Measurements from ENCODE around the gene CCDC158. TPM values are rescaled to one million over a fixed set of nuclear protein-coding genes. Genes with fewer than 3 reads are reported as not detected.

Gene CCDC158
- total RNA-seq, 1 experiment from 2014 or later, result not detected

- peaks cover 4% of the 10 kb centered on the region; the same call in 1 of the 2 replicates for H3K4me1 ChIP-seq
- H3K27me3 ChIP-seq, result no peaks in the 10 kb centered on the region
- no peaks in the 10 kb centered on the region for H3K36me3 ChIP-seq
- no peak overlapping the region for H3K27ac ChIP-seq
- H3K4me3 ChIP-seq, result no peak overlapping the region
- DNase-seq, result no peak
- peaks cover 6% of the 10 kb centered on the region; the same call in 1 of the 2 replicates for H3K9me3 ChIP-seq (replicated peaks)
These were observed 14.9 kb downstream of the CCDC158 start for GRCh38 chr4:76406081-76406480.

GRCh38 chr4:76401654-76402053, 19.3 kb downstream of the CCDC158 start:
- Histone ChIP-seq H3K9me3 (replicated peaks) (no peaks in the 10 kb centered on the region), H3K27me3 (no peaks in the 10 kb centered on the region), H3K27ac (no peak overlapping the region), H3K4me3 (no peak overlapping the region), H3K4me1 (no peaks in the 10 kb centered on the region), H3K36me3 (no peaks in the 10 kb centered on the region)
- DNase-seq, result no peak

- DNase-seq, result peak in 1 of 2 experiments; percentile 9
- no peaks in the 10 kb centered on the region for H3K36me3 ChIP-seq
- H3K4me3 ChIP-seq, result no peak overlapping the region
- peaks cover 3% of the 10 kb centered on the region; the same call in 1 of the 2 replicates for H3K27me3 ChIP-seq
- H3K9me3 ChIP-seq (replicated peaks), result no peaks in the 10 kb centered on the region; the same call in 1 of the 2 replicates
- no peaks in the 10 kb centered on the region for H3K4me1 ChIP-seq
- H3K27ac ChIP-seq, result no peak overlapping the region
These were observed 32.6 kb downstream of the CCDC158 start for GRCh38 chr4:76388160-76388908.

- no peak for DNase-seq
- H3K27ac ChIP-seq, result no peak overlapping the region
- H3K4me3 ChIP-seq, result no peak overlapping the region
- H3K4me1 ChIP-seq, result no peaks in the 10 kb centered on the region
- H3K27me3 ChIP-seq, result peaks cover 3% of the 10 kb centered on the region; the same call in 1 of the 2 replicates
- no peaks in the 10 kb centered on the region for H3K36me3 ChIP-seq
- no peaks in the 10 kb centered on the region; the same call in 1 of the 2 replicates for H3K9me3 ChIP-seq (replicated peaks)
These were observed 34.2 kb downstream of the CCDC158 start for GRCh38 chr4:76386566-76387305.

GRCh38 chr4:76385974-76386373, 35.0 kb downstream of the CCDC158 start:
- H3K4me3 ChIP-seq, result no peak overlapping the region
- no peak for DNase-seq
- no peaks in the 10 kb centered on the region; the same call in 1 of the 2 replicates for H3K9me3 ChIP-seq (replicated peaks)
- H3K27ac ChIP-seq, result no peak overlapping the region
- H3K27me3 ChIP-seq, result peaks cover 3% of the 10 kb centered on the region; the same call in 1 of the 2 replicates
- no peaks in the 10 kb centered on the region for H3K36me3 ChIP-seq
- no peaks in the 10 kb centered on the region for H3K4me1 ChIP-seq

GRCh38 chr4:76384052-76384451, 36.9 kb downstream of the CCDC158 start:
- H3K27ac ChIP-seq, result no peak overlapping the region
- peaks cover 3% of the 10 kb centered on the region; the same call in 1 of the 2 replicates for H3K27me3 ChIP-seq
- H3K36me3 ChIP-seq, result no peaks in the 10 kb centered on the region
- DNase-seq, result no peak
- no peaks in the 10 kb centered on the region for H3K4me1 ChIP-seq
- H3K9me3 ChIP-seq (replicated peaks), result no peaks in the 10 kb centered on the region
- no peak overlapping the region for H3K4me3 ChIP-seq

GRCh38 chr4:76383001-76383400, 37.9 kb downstream of the CCDC158 start:
- no peak for DNase-seq
- Histone ChIP-seq H3K36me3 (no peaks in the 10 kb centered on the region), H3K27me3 (peaks cover 3% of the 10 kb centered on the region; the same call in 1 of the 2 replicates)

GRCh38 chr4:76381986-76382385, 39.0 kb downstream of the CCDC158 start:
- H3K27ac ChIP-seq, result no peak overlapping the region
- no peak for DNase-seq
- H3K36me3 ChIP-seq, result no peaks in the 10 kb centered on the region
- no peak overlapping the region for H3K4me3 ChIP-seq
- peaks cover 8% of the 10 kb centered on the region for H3K4me1 ChIP-seq
- no peaks in the 10 kb centered on the region for H3K9me3 ChIP-seq (replicated peaks)
- H3K27me3 ChIP-seq, result peaks cover 3% of the 10 kb centered on the region; the same call in 1 of the 2 replicates

More at GRCh38 chr4:76383001-76383400, 37.9 kb downstream of the CCDC158 start:
- H3K4me1 ChIP-seq, result no peaks in the 10 kb centered on the region
- H3K27ac ChIP-seq, result no peak overlapping the region
- no peak overlapping the region for H3K4me3 ChIP-seq
- H3K9me3 ChIP-seq (replicated peaks), result no peaks in the 10 kb centered on the region

GRCh38 chr4:76380561-76380960, 40.4 kb downstream of the CCDC158 start:
- Histone ChIP-seq H3K27ac (no peak overlapping the region), H3K4me3 (no peak overlapping the region), H3K9me3 (replicated peaks) (no peaks in the 10 kb centered on the region), H3K4me1 (peaks cover 8% of the 10 kb centered on the region), H3K36me3 (no peaks in the 10 kb centered on the region), H3K27me3 (peaks cover 3% of the 10 kb centered on the region; the same call in 1 of the 2 replicates)
- DNase-seq, result no peak

GRCh38 chr4:76377911-76378310, 43.0 kb downstream of the CCDC158 start:
- Histone ChIP-seq H3K36me3 (no peaks in the 10 kb centered on the region), H3K27me3 (no peaks in the 10 kb centered on the region), H3K4me3 (no peak overlapping the region), H3K27ac (no peak overlapping the region), H3K4me1 (peaks cover 13% of the 10 kb centered on the region), H3K9me3 (replicated peaks) (no peaks in the 10 kb centered on the region)
- DNase-seq, result peak; percentile 52 to 77

- Histone ChIP-seq H3K27ac (no peak overlapping the region), H3K4me1 (peaks cover 13% of the 10 kb centered on the region), H3K4me3 (no peak overlapping the region), H3K27me3 (no peaks in the 10 kb centered on the region), H3K36me3 (no peaks in the 10 kb centered on the region), H3K9me3 (replicated peaks) (no peaks in the 10 kb centered on the region)
- no peak for DNase-seq
These were observed 43.5 kb downstream of the CCDC158 start for GRCh38 chr4:76377481-76377901.

GRCh38 chr4:76376534-76376933, 44.4 kb downstream of the CCDC158 start:
- H3K27me3 ChIP-seq, result no peaks in the 10 kb centered on the region
- H3K36me3 ChIP-seq, result no peaks in the 10 kb centered on the region
- no peaks in the 10 kb centered on the region for H3K9me3 ChIP-seq (replicated peaks)
- DNase-seq, result no peak
- H3K4me1 ChIP-seq, result peaks cover 13% of the 10 kb centered on the region
- H3K27ac ChIP-seq, result no peak overlapping the region
- no peak overlapping the region for H3K4me3 ChIP-seq

GRCh38 chr4:76375703-76376102, 45.2 kb downstream of the CCDC158 start:
- Histone ChIP-seq H3K4me1 (peaks cover 13% of the 10 kb centered on the region), H3K27ac (no peak overlapping the region), H3K4me3 (no peak overlapping the region), H3K27me3 (no peaks in the 10 kb centered on the region), H3K9me3 (replicated peaks) (no peaks in the 10 kb centered on the region), H3K36me3 (no peaks in the 10 kb centered on the region)
- DNase-seq, result no peak

- H3K4me1 ChIP-seq, result peaks cover 13% of the 10 kb centered on the region
- H3K4me3 ChIP-seq, result no peak overlapping the region
- no peak for DNase-seq
- no peaks in the 10 kb centered on the region for H3K27me3 ChIP-seq
- H3K36me3 ChIP-seq, result no peaks in the 10 kb centered on the region
- no peaks in the 10 kb centered on the region for H3K9me3 ChIP-seq (replicated peaks)
- no peak overlapping the region for H3K27ac ChIP-seq
These were observed 46.1 kb downstream of the CCDC158 start for GRCh38 chr4:76374798-76375197.

- H3K4me1 ChIP-seq, result peaks cover 13% of the 10 kb centered on the region
- H3K9me3 ChIP-seq (replicated peaks), result no peaks in the 10 kb centered on the region
- H3K27ac ChIP-seq, result no peak overlapping the region
These were observed 46.9 kb downstream of the CCDC158 start for GRCh38 chr4:76373919-76374552.

More at GRCh38 chr4:76373919-76374552, 46.9 kb downstream of the CCDC158 start:
- Histone ChIP-seq H3K27me3 (no peaks in the 10 kb centered on the region), H3K4me3 (no peak overlapping the region), H3K36me3 (no peaks in the 10 kb centered on the region)
- DNase-seq, result no peak

Data from SJCRH30 (cell line).